WERI-Rb-1 (cell line): ENCODE results near the gene SPATA4.

Experiments
- DNase-seq: peaks from one replicate; pipeline ENCODE4 v3.0.0-alpha.2; 2020
- H3K27ac ChIP-seq: fragments of 250-450 bp; sonication (Bioruptor Pico); 2 replicates; pipeline ENCODE4 v1.5.1; 2020; ENCODE audit warnings: mild to moderate bottlenecking, moderate library complexity
- H3K27me3 ChIP-seq: fragments of 250-450 bp; sonication (Bioruptor Pico); 2 replicates; pipeline ENCODE4 v1.5.1; 2021; ENCODE audit warnings: mild to moderate bottlenecking, low read depth, moderate library complexity; ENCODE audit not compliant: insufficient read depth, severe bottlenecking
- H3K36me3 ChIP-seq: fragments of 250-450 bp; sonication (Bioruptor Pico); 2 replicates; pipeline ENCODE4 v1.5.1; 2020; ENCODE audit warnings: mild to moderate bottlenecking, moderate library complexity
- H3K4me3 ChIP-seq: 2 replicates; pipeline ENCODE4 v1.5.1; 2011; ENCODE audit warnings: low read depth, mild to moderate bottlenecking, control low read depth, low read length
- H3K9me3 ChIP-seq: fragments of 250-450 bp; sonication (Bioruptor Pico); 2 replicates; pipeline ENCODE4 v1.5.1; 2021; ENCODE audit warnings: mild to moderate bottlenecking, moderate library complexity; ENCODE audit not compliant: severe bottlenecking
- TF ChIP-seq, protein P1 (sequence below): IDR thresholded peaks from 2 replicates; pipeline ENCODE4 v1.5.1; 2011; ENCODE audit warnings: low read depth, mild to moderate bottlenecking, control low read depth, inconsistent platforms, low read length

The SPATA4 gene

DNA sequence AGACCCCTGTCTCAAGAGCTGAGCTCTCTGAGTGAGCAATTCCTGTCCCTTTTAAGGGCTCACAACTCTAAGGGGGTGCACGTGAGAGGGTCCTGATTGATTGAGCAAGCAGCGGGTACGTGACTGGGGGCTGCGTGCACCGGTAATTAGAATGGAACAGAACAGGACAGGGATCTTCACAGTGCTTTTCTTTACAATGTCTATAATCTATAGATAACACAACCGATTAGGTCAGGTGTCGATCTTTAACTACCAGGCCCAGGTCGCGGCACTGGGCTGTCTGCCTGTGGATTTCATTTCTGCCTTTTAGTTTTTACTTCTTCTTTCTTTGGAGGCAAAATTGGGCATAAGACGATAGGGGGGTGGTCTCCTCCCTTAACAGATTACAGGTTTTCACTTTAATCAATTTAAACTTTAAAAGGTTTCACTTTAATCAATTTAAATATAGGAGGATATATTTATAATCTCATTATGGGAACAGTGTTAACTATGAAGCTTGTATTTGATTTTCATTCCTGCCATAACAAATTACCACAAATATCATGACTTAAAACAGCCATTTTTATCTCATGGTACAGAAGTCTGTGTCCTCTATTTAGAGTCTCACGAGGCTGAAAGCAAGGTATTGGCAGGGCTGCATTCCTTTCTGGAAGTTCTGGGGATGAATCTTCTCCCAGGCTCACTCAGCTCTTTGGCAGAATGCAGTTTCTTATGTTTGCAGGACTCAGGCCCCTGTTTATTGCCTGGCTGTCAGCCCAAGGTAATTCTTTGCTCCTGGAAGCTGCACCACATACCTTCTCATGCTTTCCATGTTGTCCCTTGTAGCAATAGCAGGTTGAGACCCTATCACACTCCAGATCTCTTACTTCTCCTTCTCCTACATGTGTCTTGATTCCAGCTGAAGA is 5.2 kb downstream of the SPATA4 start:
- Histone ChIP-seq H3K9me3 (no peaks in the 10 kb centered on the region), H3K4me3 (no peak overlapping the region), H3K36me3 (no peaks in the 10 kb centered on the region), H3K27ac (no peak overlapping the region), H3K27me3 (no peaks in the 10 kb centered on the region)
- no peak for DNase-seq
- TF ChIP-seq, protein P1, sequence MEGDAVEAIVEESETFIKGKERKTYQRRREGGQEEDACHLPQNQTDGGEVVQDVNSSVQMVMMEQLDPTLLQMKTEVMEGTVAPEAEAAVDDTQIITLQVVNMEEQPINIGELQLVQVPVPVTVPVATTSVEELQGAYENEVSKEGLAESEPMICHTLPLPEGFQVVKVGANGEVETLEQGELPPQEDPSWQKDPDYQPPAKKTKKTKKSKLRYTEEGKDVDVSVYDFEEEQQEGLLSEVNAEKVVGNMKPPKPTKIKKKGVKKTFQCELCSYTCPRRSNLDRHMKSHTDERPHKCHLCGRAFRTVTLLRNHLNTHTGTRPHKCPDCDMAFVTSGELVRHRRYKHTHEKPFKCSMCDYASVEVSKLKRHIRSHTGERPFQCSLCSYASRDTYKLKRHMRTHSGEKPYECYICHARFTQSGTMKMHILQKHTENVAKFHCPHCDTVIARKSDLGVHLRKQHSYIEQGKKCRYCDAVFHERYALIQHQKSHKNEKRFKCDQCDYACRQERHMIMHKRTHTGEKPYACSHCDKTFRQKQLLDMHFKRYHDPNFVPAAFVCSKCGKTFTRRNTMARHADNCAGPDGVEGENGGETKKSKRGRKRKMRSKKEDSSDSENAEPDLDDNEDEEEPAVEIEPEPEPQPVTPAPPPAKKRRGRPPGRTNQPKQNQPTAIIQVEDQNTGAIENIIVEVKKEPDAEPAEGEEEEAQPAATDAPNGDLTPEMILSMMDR: no peak

DNA sequence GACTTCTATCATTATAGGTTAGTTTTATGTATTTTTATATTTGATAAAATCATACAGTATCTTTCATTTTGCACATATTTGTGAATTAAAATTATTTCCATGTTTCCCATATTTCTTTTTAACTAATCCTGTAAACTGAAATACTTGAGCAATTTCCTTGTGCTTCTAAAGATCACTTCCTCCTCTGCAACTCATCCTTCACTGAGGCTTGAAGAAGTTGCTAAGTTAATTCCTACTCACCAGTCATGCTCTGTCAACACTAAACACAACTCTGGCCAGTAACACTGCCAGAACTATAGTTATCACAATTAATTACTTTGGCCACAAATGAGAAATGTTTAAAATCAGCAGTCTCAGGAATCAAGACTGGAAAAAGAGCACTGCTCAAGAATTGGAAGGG is 6.7 kb downstream of the SPATA4 start:
- DNase-seq: no peak
- TF ChIP-seq, protein P1: no peak
- Histone ChIP-seq H3K27ac (no peak overlapping the region), H3K27me3 (no peaks in the 10 kb centered on the region), H3K4me3 (no peak overlapping the region), H3K36me3 (no peaks in the 10 kb centered on the region), H3K9me3 (no peaks in the 10 kb centered on the region)

DNA sequence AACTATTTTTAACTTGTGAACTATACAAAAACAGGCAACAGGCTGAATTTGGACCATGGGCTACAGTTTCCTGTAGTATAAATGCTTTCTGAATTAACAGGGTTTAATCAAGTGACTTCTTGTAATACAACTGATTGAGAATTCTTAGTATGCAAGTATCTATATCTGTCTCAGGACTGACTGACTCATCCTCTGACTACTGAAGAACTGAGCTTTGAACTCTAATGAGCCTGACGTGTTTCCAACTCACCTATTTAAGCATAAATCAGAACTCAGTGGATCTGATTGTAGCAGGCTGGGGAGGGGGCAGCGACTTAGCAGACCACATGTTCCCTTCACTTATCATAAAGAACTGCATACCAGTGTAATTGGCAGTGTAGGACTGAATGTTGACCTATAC is 7.8 kb downstream of the SPATA4 start:
- H3K36me3 ChIP-seq: no peaks in the 10 kb centered on the region
- H3K27me3 ChIP-seq: no peaks in the 10 kb centered on the region
- no peak overlapping the region for H3K4me3 ChIP-seq
- no peaks in the 10 kb centered on the region for H3K9me3 ChIP-seq
- H3K27ac ChIP-seq: no peak overlapping the region
- no peak for DNase-seq
- TF ChIP-seq, protein P1: no peak

DNA sequence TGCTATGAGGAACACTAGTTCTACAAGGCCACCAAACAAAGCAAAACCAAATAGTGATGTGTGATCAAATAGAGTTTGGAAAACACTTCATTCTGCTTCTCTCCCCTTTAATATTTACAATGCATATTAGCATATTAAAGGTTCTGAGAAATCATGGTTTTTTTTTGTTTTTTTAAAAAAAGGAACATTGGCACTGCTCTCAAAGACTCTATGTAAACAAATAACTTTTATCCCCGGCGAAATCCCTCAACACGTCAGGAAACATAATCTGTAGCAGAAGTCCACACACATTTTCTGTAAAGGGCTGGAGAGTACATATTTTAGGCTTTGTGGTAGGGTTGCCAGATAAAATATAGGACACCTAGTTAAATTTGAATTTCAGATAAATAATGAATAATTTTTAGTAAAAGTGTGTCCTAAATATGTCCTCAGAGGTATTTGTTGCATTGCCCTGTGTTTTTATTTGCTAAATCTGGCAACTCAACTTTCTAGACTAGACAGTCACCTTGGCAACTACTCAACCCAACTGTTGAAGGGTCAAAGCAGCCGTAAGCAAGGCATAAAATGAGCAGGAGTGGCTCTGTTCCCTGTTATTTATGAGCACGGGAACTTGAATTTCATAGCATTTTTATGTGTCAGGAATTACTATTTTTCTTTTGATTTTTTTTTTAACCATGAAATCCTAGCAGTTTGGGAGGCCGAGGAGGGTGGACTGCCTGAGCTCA is 8.6 kb downstream of the SPATA4 start:
- TF ChIP-seq, protein P1: no peak
- Histone ChIP-seq H3K27ac (no peak overlapping the region), H3K27me3 (no peaks in the 10 kb centered on the region), H3K4me3 (no peak overlapping the region), H3K36me3 (no peaks in the 10 kb centered on the region), H3K9me3 (no peaks in the 10 kb centered on the region)
- no peak for DNase-seq

DNA sequence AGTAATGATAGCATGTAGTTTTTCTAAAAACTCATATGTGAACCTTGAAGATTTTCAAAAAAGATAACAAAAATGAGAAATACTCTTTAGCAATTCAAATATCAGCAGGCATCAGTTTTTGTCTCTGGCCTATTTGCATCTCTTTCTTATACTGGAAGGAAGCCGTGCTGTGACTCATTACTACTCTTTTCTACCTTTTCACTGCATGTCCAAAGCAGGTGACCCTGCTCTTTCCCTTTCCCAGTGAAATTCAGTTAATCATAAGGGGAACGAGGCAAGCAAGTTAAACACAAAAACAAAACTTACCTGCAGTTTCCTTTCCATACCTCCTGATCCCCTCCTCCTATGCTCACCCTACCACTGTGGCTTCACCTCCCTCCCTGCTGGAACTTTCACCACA is 9.3 kb downstream of the SPATA4 start:
- no peak for DNase-seq
- Histone ChIP-seq H3K27ac (no peak overlapping the region), H3K4me3 (no peak overlapping the region), H3K36me3 (no peaks in the 10 kb centered on the region), H3K9me3 (no peaks in the 10 kb centered on the region), H3K27me3 (no peaks in the 10 kb centered on the region)
- TF ChIP-seq, protein P1: no peak
